HG02610 (cell line): ENCODE results near the gene TOP1.

Experiments
- ATAC-seq: cut with Tn5 transposase; IDR thresholded peaks from one replicate; pipeline ENCODE4 v1.9.1; 2021; ENCODE audit warnings: mild to moderate bottlenecking, moderate library complexity; ENCODE audit not compliant: unreplicated experiment

The TOP1 gene

DNA sequence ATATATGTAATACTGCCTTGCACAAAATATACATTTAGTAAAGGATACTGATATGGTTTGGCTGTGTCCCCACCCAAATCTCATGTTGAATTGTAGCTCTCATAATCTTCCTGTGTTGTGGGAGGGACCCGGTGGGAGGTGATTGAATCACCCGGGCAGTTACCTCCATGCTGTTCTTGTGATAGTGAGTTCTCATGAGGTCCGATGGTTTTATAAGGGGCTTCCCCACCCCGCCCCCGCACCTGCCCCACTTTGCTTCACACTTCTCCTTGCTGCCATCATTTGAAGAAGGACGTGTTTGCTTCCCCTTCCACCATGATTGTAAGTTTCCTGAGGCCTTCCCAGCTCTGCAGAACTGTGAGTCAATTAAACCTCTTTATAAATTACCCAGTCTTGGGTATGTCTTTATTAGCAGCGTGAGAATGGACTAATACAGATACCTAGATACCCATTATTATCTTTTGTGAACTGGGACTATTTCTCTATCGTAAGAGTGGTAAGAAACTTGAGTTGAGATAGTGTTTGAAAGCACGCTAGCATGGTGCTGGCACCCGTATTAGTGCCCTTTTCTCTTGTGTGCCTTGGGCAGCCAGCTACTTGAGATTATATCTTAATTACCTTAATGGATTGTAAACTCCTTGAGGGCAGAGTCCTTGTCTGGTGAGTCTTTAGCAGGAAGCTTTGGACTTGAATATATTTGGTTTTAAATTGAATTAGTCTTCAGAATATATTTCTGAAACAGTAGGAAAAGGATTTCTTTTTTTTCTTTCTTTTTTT lies 25.6 kb downstream of the TOP1 start:
- no peak for ATAC-seq

GRCh38 chr20:41054847-41055230 lies 26.2 kb downstream of the TOP1 start:
- no peak for ATAC-seq

DNA sequence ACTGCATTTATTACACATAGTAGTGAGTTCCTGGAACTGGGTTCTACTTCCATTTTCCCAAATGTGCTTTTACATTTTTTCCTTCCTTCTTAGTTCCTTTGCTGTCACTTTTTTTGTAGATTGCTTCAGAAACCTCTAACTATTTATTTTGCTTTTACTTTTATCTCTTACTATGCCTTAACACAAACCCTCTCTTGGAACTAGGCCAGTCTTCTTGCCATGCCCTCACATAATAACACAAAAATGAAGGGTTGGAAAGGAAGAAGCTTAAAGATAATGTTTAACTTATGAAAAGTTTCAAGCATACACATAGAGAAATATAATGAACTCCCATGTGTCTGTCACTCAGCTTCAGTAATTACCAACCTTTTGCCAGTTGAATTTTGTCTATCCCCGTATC lies 27.1 kb downstream of the TOP1 start:
- ATAC-seq: no peak

- no peak for ATAC-seq
These were observed 29.5 kb downstream of the TOP1 start for GRCh38 chr20:41057999-41058673.

- no peak for ATAC-seq
These were observed 30.3 kb downstream of the TOP1 start for GRCh38 chr20:41058674-41059635.

DNA sequence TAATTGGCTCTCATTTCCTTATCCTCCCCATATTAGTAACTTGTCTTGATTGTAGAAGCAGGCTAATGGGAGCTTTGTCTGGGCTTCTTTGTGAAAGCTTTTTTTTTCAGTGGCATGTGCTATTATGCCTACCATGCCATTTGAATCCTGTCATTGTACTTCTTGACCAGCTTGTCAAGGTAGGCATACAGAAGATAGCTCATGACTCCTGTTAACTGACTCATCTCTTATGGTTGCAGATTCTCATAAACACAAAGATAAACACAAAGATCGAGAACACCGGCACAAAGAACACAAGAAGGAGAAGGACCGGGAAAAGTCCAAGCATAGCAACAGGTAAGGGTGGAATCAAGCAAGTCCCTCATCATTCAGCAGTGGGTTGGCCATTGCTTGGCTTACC lies 32.5 kb downstream of the TOP1 start:
- ATAC-seq: no peak

- no peak for ATAC-seq
These were observed 34.8 kb downstream of the TOP1 start for GRCh38 chr20:41063442-41063841.

GRCh38 chr20:41064377-41064776 lies 35.8 kb downstream of the TOP1 start:
- peak; percentile 82 for ATAC-seq

- ATAC-seq: no peak
These were observed 37.1 kb downstream of the TOP1 start for GRCh38 chr20:41065716-41066115.

DNA sequence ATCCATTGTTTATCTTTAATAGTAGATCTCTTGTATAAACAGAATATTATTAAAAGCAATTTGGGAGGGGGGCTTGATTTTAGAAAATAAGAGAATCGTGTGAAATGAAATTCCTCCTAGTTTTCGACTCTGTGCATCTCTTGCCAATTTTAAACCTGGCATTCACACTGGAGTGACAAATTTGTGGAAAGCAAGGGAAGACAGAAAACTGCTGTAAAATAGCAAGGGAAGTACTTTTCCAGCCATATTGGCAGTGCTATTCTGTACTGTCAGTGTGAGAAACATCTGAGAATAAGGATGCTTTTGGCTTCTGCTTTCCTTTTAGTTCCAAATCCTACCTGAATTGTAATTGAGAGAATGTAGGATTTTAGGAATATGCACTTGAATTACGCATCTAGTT lies 40.2 kb downstream of the TOP1 start:
- no peak for ATAC-seq

DNA sequence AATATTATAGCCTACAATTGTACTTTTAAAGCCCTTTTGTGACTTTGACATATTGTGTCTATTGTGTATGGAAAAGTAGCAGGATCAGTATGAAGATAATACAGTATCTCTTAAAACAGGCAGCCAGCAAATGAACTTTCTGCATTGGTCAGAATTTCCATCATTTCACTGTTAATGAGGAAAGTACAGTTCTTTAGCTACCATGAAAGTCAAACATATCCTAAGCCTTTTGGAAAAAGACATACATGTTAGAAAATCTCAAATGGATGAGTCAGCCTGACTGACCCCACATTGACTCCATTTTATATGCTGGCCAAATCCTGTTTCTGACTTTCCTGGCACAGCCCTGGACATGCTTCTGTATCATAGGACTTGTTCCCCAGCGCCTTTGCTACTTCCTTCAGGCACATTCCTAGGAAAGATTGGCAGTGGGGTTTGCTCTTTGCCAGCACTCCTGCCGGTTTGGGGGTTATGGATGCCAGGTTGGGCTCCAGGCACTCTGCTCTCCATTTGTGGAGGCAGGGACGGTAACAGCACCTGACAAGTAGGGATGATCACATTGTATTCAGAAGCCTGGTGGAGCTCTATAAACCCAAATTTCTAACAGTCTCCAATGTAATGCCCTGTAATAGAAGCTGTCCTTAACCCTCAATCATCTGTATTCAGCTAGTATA lies 43.7 kb downstream of the TOP1 start:
- no peak for ATAC-seq

DNA sequence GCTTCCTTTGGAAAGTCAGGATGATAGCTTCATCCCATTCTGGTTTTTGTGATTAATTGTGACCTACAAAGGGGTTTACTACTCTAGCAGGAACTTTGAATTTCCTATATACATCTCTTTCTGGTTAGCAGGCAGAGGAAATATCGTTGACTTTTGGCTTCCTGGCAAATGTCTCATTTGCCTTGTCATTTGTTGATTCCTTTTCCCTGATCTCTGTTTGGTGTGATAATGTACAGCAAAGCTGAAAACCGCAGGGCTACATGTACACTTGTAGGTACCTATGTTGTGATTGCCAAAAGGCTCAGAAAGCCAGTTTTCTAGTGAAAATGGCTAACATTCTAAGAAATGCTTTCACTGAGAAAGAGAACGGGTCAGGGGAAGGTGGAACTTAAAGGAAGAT lies 44.3 kb downstream of the TOP1 start:
- no peak for ATAC-seq

- no peak for ATAC-seq
These were observed 45.8 kb downstream of the TOP1 start for GRCh38 chr20:41074441-41074840.

DNA sequence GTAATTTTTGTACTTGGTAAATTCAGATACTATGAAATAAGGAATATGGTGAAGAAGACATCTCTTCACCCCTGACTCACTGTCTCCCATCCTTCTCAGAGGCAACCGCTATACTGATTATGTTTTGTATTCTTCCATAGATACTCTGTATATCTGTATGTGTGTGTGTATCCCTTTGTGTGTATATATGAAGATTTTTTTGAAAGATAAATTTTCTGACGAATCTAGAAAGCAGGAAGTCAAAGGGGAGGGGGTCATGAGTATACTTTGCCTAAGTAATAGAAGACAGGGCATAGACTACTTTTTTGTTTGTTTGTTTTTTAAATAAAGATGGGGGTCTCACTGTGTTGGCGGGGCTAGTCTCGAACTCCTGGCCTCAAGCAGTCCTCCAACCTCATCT lies 48.2 kb downstream of the TOP1 start:
- ATAC-seq: no peak

DNA sequence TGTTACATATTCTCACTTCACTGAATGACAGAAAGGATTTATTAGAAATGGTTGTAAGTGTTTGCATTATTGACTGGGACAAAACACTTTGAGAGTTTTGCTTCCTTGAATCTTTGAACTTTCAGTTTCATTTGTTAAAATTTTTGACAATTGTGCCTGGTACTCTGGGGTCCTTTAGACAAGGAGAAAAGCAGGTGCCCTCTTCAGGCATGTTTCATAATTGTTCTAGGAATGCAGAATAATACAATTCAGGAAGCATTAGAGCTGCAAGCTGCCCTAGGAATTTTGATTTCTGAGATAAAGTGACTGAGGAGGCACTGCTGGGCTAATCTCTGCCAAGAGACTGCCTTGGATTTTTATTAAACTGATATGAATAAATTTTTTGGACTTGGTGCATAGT lies 49.7 kb downstream of the TOP1 start:
- ATAC-seq: no peak

GRCh38 chr20:41079066-41079465 lies 50.4 kb downstream of the TOP1 start:
- no peak for ATAC-seq

GRCh38 chr20:41080866-41081265 lies 52.2 kb downstream of the TOP1 start:
- ATAC-seq: no peak

- no peak for ATAC-seq
These were observed 52.7 kb downstream of the TOP1 start for GRCh38 chr20:41081276-41081814.

GRCh38 chr20:41082306-41082705 lies 53.7 kb downstream of the TOP1 start:
- ATAC-seq: no peak

GRCh38 chr20:41085606-41086005 lies 57.0 kb downstream of the TOP1 start:
- ATAC-seq: no peak
